DMS114 treated with DMSO at 0.1 percent for 48 hours (cell line): ENCODE results near the gene ARL1.
"Not testable (repeated sequence)": the region's sequence is repeated elsewhere in the genome, so short reads cannot be mapped to it uniquely, and the experiment has no call there.

Source experiments
- DNase-seq: peaks from one replicate; lab custom pipeline; 2025; ENCODE audit not compliant: unreplicated experiment; lab: John Stamatoyannopoulos, UW

ARL1 gene

DNA sequence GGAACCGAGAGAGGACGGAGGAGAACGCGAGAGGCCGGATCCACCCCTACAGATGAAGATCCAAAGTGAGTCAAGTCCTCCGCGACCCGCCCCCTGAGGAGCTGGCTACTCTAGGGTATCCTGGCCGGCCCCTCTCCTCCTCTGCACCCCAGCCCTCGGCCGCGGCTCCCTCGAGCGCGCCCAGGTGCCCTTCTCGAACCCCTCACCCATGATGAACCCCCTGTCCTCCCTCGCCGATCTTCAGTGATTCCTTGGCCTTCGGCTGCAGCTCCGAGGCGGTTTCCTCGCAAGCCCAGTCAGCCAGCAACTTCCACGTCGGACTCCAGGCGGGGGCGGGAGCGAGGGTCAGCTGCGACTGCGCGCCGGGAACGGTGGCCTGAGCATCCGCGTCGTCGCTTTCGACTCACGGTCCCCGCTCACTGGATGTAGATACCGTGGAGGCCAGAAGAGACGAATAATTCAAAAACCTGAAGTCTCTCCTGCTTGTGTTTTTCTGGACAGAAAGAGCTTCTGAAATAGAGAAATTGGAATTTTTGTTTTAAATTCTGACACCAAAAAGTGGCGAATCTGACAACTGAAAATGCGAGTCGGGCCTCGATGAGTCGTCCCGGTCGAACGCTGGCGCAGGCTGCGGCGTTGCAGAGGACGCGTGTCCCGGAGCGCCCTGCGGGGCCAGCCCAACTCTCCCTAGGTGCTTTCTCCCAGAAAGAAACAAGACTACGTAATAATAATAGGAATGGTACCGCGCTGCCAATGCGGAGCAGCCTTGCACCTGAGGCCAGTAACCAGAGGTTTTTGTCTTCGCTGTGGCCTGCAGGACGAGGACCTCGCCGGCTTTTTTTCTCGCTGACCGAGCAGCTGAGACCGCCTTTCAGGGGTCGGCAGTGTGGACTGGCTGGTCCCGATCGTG lies at the start of gene ARL1:
Gene ARL1 (minus strand): TSS at position 337 of the 910 bp plus-strand sequence. CDS start 127 bp downstream, at position 210.
- peak; percentile 78 for DNase-seq

DNA sequence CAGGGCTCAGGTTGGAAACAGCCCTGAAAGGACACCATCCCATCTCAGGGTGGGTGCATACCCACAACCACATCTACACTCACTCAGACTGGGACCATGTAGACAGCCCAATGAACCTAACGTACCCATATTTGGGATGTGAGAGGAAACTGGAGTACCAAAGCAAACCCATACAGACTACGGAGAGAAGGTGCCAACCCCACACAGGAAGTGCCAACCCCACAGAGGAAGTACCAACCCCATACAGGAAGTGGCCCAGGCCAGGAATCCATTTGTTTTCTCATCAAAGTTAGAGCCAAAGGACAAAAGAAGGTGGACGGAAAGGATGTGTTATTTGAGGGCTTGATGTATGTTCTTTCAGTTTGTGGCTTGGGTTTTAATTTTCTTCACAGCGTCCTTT lies 48.1 kb upstream of the ARL1 start:
- no peak for DNase-seq

DNA sequence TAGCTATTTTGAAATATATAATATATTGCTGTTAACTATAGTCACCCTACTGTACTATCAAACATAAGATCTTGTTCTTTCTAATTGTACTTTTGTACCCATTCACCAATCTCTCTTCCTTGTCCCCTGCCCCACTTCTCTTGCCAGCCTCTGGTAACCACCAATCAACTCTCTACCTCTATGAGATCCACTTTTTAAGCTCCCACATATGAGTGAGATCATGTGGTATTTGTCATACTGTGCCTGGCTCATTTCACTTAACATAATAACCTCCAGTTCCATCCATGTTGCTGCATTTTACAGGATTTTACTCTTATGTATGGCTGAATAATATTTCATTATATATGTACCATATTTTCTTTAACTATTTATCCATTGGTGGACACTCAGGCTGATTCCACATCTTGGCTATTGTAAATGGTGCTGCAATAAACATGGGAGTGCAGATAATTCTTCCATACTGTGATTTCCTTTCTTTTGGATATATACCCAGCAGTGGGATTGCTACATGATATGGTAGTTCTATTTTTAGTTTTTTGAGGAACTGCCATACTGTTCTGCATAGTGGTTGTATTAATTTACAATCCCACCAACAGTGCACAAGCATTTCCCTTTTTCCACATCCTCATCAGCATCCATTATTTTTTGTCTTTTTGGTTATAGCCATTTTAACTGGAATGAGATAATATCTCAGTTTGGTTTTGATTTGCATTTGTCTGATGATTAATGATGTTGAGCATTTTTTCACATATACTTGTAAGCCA lies 34.1 kb upstream of the ARL1 start:
- no peak for DNase-seq

DNA sequence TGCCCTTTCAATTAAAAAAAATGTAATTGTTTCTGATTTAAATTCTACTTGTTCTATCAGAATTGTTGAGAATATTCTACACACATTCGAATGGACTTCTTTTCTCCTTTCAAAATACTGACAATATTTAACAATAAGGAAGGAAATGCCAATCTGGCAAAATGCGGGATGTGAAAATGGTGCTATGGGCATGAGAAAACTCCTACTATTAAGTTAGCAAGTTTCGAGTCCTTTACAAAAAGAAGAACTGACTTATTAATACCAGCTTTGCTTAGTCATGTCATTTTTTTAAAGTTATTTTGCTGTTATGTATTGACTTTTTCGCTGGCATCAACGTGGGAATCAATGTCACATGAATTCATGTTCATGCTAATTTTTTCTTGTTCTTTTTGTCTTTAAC lies 31.7 kb upstream of the ARL1 start:
- DNase-seq = no peak

DNA sequence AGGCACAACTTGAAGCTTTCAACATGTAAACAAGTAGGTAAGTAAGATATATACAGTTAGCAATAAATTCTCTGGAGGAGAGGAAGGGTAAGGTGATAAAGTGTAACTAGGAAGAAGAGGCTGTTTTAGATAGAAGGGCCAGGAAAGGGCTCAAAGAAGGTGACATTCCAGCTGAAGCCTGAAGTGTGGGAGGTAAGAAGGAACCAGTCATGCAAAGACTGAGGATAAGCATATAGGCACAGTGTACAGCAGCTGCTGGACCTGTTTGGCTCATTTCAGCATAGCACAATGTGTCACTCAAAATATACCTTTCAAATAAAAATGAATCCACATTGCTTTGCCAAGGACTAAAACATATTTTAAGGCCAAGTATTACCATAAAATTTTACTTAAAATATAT lies 28.6 kb upstream of the ARL1 start:
- DNase-seq = no peak

DNA sequence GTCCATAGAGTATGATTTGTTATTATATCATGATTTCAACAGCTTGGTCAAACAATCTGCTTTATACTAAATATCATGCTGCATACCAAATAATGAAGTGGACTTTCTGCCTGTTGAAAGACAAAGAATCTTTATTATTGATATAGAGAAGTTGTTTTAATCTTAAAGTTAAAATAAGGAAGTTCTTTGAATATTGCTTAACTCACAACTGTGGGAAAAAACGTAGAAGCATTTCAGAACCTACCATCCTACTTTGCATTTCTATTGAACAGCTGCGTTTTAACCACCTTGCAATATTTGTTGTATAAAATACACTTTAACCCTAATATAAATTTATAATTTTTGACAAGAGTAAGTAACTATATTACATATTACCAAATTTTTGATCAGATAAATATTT lies 22.9 kb upstream of the ARL1 start:
- no peak for DNase-seq

DNA sequence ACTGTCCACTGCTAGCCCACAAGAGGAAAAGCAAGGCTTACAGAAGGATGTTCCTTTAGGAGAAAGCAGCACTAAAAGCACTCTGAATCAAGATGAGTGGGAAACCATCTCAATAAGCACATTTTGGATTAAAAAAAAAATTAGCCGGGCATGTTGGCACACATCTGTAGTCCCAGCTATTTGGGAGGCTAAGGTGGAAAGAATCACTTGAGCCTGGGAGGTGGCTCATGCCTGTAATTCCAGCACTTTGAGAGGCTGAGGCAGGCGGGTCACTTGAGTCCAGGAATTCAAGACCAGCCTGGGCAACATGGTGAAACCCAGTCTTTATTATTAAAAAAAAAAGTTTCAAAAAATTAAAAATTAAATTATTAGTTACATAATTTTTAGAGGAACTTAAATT lies 17.0 kb upstream of the ARL1 start:
- no peak for DNase-seq

DNA sequence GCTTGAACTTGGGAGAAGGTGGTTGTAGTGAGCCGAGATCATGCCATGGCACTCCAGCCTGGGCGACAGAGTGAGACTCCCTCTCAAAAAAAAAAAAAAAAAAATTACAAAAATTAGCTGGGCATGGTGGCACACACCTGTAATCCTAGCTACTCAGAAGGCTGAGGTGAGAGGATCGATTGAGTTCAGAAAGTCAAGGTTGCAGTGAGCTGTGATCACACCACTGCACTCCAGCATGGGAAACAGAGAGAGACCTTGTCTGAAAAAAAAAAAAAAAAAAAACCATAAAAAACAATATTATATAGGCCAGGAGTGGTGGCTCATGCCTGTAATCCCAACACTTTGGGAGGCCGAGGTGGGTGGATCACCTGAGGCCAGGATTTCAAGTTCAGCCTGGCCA lies 14.5 kb upstream of the ARL1 start:
- not testable (repeated sequence) for DNase-seq

DNA sequence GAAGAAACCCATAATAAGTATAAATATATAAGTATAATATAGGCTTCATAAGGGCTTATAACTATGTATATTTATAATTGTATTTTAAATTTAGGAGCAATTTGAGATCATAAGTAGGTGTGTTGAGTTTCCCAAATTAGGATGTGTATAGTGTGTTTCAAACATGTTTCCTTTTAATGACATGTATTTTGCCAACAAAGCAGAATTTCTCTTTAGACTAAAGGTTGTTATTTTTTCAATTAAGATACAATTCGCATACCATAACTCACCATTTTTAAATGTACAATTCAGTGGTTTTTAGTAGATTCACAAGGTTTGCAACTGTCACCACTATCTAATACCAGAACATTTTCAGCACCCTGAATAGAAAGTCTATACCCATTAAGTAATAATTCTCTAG lies 7.7 kb upstream of the ARL1 start:
- DNase-seq = no peak

DNA sequence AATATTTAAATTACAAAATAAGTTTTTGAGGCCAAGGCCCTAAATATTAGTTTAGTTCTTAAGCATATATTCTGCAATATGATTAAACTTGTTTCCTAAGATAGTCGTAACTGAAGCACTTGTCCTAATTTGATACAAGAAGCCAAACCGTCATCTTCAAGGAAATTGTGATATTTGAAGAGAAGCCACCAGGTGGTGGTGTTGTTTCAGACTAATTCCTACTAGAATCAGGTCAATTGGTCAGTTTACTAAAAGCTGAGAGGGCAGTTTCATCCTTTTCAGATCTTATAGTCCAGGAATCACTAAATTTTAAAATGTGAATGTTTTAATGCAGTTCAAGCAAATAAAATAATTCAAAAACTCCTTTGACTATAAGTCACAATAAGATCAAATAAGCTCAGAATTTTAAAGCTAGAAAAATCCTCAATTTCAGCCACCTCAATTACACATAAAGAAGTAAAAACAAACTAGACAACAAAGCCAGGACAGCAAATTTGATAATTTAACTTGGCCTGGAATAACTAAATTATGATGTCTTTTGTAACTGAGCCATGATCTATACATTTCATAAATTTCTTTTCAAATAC lies 7.1 kb upstream of the ARL1 start:
- peak; percentile 71 for DNase-seq

DNA sequence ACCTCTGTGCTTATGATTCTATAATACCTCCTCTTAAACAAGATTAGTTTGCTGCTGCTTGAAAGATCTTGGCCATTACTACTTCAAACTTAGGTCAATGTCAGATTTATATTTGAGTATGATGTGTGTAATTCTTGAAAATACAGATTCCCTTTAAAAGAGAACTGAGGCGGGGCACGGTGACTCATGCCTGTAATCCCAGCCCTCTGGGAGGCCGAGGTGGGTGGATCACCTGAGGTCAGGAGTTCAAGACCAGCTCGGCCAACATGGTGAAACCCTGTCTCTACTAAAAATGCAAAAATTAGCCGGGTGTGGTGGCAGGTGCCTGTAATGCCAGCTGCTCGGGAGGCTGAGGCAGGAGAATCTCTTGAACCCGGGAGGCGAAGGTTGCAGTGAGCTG lies 2.6 kb upstream of the ARL1 start:
- DNase-seq = not testable (repeated sequence)

DNA sequence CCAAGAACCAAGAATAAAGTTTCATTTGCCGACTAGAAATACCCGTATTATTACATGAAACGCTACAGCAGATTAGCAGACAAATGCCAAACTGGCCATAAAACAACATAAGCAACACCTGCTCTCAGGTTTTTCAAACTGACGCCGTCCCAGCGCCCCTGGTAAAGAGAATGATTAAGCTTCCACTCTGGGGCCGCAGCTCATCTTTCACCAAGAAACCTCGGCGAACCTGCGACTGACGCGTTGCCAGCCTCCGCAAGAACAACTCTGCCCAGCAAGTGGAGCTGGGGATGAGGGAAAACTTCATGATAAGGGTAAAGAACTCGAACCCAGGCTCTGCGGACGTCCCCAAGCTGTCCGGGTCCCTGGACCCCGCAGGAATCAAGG lies 530 bp downstream of the ARL1 start:
- no peak for DNase-seq

DNA sequence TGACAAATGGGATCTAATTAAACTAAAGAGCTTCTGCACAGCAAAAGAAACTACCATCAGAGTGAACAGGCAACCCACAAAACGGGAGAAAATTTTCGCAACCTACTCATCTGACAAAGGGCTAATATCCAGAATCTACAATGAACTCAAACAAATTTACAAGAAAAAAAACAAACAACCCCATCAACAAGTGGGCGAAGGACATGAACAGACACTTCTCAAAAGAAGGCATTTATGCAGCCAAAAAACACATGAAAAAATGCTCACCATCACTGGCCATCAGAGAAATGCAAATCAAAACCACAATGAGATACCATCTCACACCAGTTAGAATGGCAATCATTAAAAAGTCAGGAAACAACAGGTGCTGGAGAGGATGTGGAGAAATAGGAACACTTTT lies 16.4 kb downstream of the ARL1 start:
- not testable (repeated sequence) for DNase-seq

DNA sequence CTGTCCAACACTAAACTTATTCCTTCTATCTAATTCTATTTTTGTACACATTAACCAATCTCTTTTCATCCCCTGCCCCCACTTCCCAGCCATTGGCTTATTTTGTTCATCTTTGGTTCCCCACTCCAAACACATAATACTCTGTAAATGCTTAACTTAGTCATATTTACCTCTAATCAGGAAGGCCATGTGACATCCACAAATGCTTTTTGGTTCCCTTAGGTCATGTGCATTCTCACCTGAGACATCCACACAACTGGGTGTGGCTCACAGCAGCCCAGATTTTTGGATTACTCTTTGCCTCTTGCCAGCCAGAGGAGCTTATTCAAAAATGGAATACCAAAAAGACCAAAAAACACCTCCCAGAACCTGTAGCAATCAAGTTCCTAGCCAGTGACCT lies 28.4 kb downstream of the ARL1 start:
- DNase-seq = no peak

DNA sequence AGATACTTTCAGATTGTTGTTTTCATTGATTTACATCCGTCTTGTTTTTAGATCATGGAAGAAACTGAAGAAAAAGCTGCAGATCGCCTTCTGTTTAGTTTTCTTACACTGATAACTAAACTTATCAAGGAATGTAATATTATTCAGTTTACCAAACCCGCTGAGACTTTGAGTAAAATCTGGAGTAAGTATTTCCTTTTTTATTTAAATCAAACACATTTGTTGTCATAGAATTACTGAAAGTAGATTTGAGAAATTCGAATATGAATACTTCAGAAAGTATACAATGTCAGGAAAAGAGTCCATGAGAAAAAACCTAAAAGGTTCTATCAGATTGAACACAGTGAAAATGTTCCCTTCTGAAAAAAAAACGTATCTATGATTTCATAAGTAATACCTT lies 32.0 kb downstream of the ARL1 start:
- no peak for DNase-seq

DNA sequence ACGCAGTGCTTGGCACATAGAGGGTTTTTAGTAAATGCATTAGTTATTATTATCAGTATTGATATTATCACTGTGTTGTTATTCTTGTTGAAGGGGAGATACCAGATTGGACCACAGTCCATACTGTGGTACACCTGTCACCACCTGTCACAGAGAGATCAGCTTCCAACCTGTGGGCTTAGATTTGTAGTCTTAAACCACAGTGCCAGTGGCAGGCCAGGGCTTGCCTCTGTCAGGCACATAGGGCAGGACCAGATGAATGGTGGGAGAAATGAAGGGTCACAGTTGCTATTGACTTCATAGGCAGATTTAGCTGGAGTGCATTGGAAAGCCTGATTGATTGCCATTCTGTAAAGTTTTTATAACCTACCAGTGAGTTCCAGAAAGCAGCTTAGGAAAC lies 35.1 kb downstream of the ARL1 start:
- no peak for DNase-seq

DNA sequence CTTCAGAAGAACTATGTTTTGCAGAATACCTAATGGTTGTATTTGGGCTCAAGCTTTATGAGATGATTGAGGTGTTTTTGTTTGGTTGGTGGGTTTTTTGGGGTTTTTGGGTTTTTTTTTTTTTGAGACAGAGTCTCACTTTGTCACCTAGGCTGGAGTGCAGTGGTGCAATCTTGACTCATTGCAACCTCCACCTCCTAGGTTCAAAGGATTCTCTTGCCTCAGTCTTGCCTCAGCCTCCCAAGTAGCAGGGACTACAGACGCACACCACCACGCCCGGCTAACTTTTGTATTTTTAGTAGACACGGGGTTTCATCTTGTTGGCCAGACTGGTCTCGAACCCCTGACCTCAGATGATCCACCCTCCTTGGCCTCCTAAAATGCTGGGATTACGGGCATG lies 39.6 kb downstream of the ARL1 start:
- no peak for DNase-seq

DNA sequence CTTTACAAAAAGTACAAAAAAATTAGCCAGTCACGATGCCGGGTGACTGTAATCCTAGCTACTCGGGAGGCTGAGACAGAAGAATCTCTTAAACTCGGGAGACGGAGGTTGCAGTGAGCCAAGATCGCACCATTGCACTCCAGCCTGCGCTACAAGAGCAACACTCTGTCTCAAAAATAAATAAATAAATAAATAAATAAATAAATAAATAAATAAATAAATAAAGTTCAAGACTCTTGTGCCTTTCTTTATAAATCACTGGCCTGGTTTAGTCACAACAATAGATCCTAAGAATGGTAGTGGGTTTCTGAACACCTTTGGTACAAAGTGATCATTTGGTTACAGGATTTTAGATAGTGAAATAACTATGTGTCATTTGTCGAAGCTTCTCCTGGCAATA lies 46.1 kb downstream of the ARL1 start:
- DNase-seq = no peak

DNA sequence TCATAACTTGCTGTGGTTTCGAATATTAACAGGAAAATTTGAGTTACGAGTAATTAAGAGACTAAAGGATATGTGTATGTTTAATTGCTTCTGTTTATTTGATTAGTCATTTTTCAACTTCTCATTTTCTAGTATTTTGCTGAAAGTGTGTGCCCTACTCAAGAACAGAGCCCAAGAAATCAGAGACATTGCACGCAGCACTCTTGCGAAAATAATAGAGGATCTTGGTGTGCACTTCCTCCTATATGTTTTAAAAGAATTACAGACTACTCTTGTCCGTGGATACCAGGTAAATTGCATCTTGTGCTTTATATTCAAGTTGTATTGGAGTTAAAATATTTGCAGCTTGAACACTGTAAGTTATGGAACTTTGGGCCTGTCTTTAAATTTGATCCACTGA lies 50.8 kb downstream of the ARL1 start:
- no peak for DNase-seq

DNA sequence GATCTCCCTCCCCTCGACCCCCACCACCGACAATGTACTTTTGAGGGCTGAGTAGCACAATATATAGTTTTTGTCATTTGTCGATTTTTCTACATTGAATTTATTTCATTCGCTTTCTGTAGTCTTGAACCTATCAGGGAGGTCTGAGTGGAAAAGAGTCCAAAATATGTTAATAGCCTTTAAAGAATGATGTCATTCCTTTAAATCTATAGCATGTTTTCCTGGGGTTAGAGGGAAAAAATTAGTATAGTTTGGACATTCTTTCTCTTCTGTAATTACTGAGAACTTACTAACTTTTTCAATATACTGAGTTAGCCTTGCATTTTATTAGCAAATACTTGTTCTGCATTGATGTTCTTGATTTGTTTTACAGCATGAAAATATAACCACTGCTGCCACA lies 55.9 kb downstream of the ARL1 start:
- DNase-seq = no peak

DNA sequence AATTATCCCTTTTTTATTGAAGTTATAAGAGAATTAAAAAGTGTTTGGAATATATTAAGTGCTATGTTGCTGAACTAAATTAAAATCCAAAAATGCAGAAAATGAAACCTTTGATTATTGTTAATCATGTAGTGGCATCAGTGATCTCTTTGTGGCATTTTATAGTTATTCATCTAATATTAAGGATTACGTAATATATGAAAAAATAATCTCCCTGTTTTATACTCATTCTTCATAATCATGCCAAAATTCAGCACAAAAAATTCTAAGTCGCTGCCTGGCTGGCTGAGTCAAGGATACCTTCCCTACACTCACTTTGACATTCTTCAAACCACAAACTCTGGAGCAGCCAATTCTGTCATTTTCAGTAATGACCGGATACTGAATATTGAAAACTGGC lies 63.7 kb downstream of the ARL1 start:
- no peak for DNase-seq
